Stimulated activated CD4-positive, alpha-beta T cell treated with anti-CD3 and anti-CD28 coated beads, Interleukin-4, amount 100 ng/mL, for 48 hours (primary cell): Measurements from ENCODE around the gene BMP3.
A peak's percentile ranks its signal among the peaks of the same experiment; 100 is the strongest.

Experiments used
- DNase-seq, 2 donors: peaks; one replicate each; pipeline ENCODE4 v3.0.0-alpha.2; 2020; ENCODE audit warnings: low read depth in 2 of 2

BMP3 gene

GRCh38 chr4:81042578-81043365, 12.3 kb downstream of the BMP3 start:
- no peak for DNase-seq

GRCh38 chr4:81049330-81049729, 18.8 kb downstream of the BMP3 start:
- no peak for DNase-seq

GRCh38 chr4:81049907-81050306, 19.4 kb downstream of the BMP3 start:
- no peak for DNase-seq

GRCh38 chr4:81052119-81053068, 21.9 kb downstream of the BMP3 start:
- DNase-seq = peak in 1 of 2 donors; percentile 40

- DNase-seq = no peak
These were observed 28.1 kb downstream of the BMP3 start for GRCh38 chr4:81058621-81059020.

- no peak for DNase-seq
These were observed 30.3 kb downstream of the BMP3 start for GRCh38 chr4:81060587-81061343.

- no peak for DNase-seq
These were observed 30.8 kb downstream of the BMP3 start for GRCh38 chr4:81061344-81061730.

GRCh38 chr4:81062001-81062400, 31.5 kb downstream of the BMP3 start:
- no peak for DNase-seq

GRCh38 chr4:81065446-81065845, 34.9 kb downstream of the BMP3 start:
- no peak for DNase-seq

- peak; percentile 29 to 38 for DNase-seq
These were observed 39.3 kb downstream of the BMP3 start for GRCh38 chr4:81069706-81070331.

- no peak for DNase-seq
These were observed 40.5 kb downstream of the BMP3 start for GRCh38 chr4:81071013-81071412.

- no peak for DNase-seq
These were observed 50.6 kb downstream of the BMP3 start for GRCh38 chr4:81081156-81081555.

GRCh38 chr4:81084029-81084428, 53.5 kb downstream of the BMP3 start:
- DNase-seq = no peak

GRCh38 chr4:81084634-81085033, 54.1 kb downstream of the BMP3 start:
- no peak for DNase-seq

GRCh38 chr4:81085291-81085690, 54.8 kb downstream of the BMP3 start:
- DNase-seq = no peak

GRCh38 chr4:81085979-81086378, 55.5 kb downstream of the BMP3 start:
- DNase-seq = no peak

- DNase-seq = no peak
These were observed 63.4 kb downstream of the BMP3 start for GRCh38 chr4:81093720-81094401.

- no peak for DNase-seq
These were observed 64.9 kb downstream of the BMP3 start for GRCh38 chr4:81095389-81095788.

- DNase-seq = no peak
These were observed 66.1 kb downstream of the BMP3 start for GRCh38 chr4:81096566-81096965.

- no peak for DNase-seq
These were observed 71.6 kb downstream of the BMP3 start for GRCh38 chr4:81102107-81102506.

GRCh38 chr4:81106150-81106549, 75.6 kb downstream of the BMP3 start:
- DNase-seq = no peak
